CD4-positive, alpha-beta T cell treated with Interleukin-4 for 4 hours (primary cell): ENCODE measurements around the gene WFDC11.
"Not testable (repeated sequence)": the region's sequence is repeated elsewhere in the genome, so short reads cannot be mapped to it uniquely, and the experiment has no call there.

Experiments used
- DNase-seq: peaks from one replicate; pipeline ENCODE4 v3.0.0-alpha.2; 2020

Gene WFDC11

DNA sequence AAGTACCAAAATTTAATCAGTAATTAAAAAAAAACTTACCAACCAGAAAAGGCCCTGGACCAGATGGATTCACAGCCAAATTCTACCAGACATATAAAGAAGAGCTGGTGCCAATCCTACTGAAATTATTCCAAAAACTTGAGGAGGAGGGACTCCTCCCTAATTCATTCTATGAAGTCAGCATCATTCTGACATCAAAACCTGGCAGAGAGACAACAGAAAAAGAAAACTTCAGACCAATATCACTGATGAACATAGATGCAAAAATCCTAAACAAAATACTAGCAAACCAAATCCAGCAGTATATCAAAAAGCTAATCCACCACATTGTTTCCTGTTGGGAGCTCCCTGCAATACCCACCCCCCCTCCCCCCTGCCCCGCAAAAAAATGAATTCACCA lies at the start of gene WFDC11:
Gene WFDC11 (minus strand): TSS at position 101 of the 400 bp plus-strand sequence. CDS start 19,639 bp downstream, outside the sequence.
- no peak for DNase-seq

DNA sequence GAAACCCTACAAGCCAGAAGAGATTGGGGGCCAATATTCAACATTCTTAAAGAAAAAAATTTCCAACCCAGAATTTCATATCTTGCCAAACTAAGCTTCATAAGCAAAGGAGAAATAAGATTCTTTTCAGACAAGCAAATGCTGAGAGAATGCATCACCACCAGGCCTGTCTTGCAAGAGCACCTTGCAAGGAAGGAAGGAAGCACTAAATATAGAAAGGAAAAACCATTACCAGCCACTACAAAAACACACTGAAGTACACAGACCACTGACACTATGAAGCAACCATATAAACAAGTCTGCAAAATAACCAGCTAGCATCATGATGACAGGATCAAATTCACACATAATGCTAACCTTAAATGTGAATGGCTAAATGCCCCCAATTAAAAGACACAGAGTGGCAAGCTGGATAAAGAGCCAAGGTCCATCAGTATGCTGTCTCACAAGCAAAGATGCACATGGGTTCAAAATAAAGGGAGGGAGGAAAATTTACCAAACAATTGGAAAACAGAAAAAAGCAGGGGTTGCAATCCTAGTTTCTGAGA lies 46.2 kb upstream of the WFDC11 start:
- not testable (repeated sequence) for DNase-seq

DNA sequence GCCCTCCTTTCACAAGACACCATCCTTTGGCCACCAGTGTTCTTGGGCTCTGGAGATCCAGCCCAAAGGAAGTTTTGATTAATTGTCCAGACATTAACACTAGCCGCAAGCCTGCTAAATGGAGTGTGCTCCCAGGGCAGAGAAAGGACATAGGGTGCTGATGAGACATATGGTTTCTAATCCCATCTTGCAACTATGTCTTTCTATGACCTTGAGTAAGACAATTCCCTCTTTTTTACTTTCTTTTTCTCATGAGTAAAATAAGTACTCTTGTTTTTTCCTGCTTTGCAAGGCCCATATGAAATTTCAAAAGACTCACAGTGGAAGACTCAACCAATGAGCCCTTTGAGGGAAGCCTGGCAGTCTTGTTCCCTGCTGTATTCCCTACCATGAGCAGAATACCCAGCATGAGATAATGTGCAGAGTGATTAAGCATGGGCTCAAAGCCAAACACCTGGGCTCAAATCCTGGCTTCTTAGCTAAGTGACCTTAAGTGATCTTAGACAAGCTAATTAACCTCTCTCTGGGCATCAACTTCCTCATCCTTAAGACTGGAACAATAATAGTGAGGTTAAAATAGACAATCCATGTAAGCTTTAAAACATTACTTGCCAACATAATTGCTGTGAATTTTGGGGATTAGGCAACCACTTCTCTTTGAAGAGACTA lies 35.1 kb upstream of the WFDC11 start, which contains the start of gene WFDC10B:
Gene WFDC10B (minus strand): TSS at position 51 of the 669 bp plus-strand sequence. CDS start 19,027 bp downstream, outside the sequence.
- DNase-seq, result no peak

DNA sequence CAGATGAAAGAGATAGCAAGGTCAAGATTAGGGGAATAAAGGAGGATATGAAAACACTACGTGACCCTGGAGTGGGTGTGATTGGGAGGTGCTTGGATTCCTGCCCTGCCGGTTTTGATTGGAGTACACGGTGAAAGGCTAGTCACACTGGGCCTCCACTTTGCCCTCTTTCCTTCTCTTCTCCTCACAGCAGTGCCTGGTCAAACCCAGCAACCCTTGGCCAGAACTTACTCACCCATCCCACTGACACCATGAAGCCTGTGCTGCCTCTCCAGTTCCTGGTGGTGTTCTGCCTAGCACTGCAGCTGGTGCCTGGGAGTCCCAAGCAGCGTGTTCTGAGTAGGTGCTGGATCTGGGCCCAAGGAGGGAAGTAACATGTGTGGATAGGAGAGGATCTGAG lies 31.8 kb upstream of the WFDC11 start, which contains the start of gene WFDC13:
Gene WFDC13 (plus strand): TSS at position 166 of the 400 bp plus-strand sequence. CDS start 86 bp downstream, at position 252.
- DNase-seq, result no peak

DNA sequence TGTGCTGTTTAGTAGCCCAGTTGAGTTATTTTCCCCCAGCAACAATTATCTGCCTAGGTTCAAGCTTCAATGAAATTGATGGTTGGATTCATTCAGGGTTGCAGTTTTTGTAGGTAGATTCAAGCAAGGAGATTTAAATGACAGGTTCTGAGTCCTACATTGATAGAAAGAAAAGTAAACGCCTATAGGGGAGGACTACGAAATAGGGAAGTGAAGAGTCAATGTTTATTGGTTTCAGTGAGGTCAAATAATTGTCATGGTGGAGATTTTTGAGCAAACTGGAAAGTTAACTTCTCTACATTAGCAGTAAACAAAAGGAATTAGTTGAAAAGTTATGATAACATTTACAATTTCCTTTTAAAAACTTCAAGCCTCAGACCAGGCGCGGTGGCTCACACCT lies 31.1 kb upstream of the WFDC11 start:
- DNase-seq, result no peak

DNA sequence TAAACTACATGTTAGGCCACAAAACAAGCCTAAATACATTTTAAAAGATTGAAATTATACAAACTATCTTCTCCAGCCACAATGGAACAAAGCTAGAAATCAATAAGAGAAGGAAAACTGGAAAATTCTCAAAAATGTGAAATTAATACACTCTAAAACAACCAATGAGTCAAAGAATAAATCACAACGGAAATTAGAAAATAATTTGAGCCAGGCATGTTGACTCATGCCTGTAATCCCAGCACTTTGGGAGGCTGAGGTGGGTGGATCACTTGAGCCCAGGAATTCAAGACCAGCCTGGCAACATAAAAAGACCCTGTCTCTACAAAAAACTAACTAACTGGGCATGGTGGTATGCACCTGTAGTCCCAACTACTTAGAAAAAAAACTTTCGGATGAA lies 25.5 kb upstream of the WFDC11 start:
- no peak for DNase-seq

DNA sequence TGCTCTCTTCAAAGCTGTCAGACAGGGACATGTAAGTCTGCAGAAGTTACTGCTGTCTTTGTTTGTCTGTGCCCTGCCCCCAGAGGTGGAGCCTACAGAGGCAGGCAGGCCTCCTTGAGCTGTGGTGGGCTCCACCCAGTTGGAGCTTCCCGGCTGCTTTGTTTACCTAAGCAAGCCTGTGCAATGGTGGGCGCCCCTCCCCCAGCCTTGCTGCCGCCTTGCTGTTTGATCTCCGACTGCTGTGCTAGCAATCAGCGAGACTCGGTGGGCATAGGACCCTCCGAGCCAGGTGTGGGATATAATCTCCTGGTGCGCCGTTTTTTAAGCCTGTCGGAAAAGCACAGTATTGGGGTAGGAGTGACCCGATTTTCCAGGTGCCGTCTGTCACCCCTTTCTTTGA lies 23.3 kb upstream of the WFDC11 start:
- DNase-seq, result not testable (repeated sequence)

DNA sequence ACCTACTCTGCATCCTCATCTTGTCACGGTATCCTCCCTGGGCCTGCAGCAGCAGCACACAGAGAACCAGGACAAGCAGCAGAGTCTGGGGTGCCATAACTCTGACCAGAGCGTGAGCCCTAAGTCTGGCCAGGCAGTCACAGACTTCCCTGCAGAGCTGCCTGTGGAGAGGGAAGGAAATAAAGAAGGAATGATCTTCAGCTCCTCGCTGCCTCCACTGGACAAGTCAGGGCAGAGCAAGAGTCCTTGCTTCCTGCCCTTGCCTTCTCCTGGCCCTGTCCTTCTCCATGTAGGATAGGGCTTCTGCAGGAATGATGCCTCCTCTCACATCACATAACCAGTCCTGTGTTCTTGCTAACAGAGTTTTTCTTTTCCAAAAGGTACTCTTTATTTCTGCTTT lies 15.9 kb upstream of the WFDC11 start:
- DNase-seq, result no peak

DNA sequence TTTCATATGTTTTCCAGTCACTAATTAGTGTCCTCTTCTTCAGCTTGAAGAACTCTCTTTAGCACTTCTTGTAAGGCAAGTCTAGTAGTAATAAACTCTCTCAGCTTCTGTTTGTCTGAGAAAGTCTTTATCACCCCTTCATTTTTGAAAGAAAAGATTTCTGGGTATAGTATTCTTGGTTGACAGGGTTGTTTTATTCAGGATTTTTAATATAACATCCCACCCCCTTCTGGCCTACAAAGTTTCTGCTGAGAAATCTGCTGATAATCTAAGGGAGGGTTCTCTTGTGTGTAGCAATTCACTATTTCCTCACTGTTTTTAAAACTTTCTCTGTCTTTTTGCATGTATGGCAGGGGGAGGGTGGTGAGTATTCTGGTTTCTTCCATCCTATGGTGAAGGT lies 9.6 kb upstream of the WFDC11 start:
- no peak for DNase-seq

DNA sequence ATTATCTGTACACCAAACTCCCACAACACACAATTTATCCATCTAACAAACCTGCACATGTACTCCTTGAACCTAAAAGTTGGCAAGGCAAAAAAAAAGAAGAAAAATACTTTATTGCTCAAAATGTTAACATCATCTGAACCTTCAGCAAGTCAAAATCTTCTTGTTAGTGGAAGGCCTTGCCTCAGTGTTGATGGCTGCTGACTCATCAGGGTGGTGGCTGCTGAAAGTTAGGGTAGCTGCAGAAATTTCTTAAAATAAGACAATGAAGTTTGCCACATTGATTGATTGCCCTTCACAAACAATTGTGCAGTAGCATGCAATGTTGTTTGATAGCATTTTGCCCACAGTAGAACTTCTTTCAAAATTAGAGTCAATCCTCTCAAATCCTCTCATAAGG lies 2.7 kb upstream of the WFDC11 start:
- DNase-seq, result no peak

DNA sequence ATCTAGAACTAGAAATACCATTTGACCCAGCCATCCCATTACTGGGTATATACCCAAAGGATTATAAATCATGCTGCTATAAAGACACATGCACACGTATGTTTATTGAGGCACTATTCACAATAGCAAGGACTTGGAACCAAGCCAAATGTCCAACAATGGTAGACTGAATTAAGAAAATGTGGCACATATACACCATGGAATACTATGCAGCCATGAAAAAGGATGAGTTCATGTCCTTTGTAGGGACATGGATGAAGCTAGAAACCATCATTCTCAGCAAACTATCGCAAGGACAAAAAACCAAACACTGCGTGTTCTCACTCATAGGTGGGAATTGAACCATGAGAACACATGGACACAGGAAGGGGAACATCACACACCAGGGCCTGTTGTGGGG lies 13.0 kb downstream of the WFDC11 start:
- DNase-seq, result not testable (repeated sequence)

DNA sequence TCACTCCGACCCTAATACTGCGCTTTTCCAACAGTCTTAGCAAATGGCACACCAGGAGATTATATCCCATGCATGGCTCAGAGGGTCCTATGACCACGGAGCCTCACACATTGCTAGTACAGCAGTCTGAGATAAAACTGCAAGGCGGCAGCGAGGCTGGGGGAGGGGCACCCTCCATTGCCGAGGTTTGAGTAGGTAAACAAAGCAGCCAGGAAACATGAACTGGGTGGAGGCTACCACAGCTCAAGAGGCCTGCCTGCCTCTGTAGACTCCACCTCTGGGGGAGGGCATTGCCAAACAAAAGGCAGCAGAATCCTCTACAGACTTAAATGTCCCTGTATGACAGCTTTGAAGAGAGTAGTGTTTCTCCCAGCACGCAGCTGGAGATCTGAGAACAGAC lies 18.3 kb downstream of the WFDC11 start:
- DNase-seq, result not testable (repeated sequence)

DNA sequence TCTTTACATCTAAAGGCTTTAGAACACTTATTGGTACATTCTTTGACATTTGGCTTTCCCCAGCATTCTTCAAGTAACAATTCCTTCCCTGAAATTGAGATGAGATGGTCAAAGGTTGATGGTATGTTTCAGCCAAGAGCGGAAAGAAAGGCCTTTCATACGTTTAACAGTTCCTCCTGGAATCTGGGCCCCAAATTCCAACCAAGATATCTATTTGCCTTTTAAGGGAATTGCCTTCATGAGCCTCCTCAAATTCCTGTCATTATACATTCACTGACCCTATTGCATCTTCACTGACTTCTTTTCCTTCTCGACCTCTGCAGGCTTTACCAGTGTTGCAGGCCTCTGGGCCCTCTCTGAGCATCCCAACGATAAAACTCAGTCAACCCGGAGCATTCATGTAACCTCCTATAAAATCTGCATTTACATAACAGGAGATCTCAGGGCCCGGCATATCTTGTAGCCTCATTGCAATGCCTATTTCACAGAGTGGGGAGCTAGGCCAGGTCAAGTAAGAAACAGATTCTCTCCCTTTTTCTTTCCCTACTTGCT lies 20.7 kb downstream of the WFDC11 start:
- no peak for DNase-seq

DNA sequence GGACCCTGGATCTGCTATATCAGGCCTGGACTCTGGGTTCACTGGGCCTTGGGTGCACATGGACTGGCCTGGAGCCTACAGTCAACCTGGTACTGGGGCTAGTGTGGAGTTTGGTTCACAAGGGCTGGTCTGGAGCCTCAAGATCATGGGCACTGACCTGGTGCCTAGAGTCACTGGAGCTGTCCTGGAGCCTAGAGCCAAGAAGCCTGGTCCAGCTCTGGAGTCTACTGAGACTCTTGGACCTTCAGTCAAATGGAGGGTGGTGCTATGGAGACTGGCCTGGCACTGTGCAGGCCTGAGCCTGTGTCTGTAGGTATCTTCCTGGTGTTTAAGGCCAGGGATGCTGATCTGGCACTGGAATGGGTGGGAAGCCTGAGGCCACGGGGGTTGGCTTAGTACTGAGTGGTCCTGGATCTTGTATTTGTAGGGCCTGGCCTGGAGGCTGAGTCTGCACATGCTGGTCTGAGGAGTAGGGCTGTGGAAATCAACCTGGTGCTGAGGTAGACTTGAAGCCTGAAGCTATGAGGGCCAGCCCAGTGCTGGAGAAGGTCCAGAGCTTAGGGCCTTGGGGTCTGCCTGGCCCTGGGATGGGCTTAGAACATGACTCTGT lies 22.5 kb downstream of the WFDC11 start:
- DNase-seq, result no peak

DNA sequence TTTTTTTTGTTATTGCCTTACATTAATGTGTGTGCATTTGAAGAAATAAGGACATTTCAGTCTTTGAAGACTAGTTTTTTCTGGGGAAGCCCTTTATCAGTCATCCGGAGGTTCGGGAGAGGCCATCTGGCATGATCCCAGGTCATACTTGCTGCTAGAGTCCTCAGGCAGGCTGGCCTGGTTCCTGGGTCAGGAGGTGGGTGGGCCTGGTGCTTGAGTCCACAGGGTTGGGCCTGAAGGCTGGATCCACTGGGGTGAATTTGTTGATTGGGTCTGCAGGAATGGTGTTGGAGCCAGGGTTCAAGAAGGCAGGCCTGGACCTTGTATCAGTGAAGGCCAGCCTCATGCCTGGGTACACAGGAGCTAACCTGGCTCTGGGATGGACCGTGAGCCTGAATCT lies 23.2 kb downstream of the WFDC11 start:
- DNase-seq, result no peak

DNA sequence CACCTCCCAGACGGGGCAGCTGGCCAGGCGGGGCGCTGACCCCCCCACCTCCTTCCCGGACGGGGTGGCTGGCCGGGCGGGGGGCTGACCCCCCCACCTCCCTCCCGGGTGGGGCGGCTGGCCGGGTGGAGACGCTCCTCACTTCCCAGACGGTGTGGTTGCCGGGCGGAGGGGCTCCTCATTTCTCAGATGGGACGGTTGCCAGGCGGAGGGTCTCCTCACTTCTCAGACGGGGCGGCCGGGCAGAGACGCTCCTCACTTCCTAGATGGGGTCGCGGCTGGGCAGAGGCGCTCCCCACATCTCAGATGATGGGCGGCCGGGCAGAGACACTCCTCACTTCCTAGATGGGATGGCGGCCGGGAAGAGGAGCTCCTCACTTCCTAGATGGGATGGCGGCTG lies 24.2 kb downstream of the WFDC11 start:
- DNase-seq, result not testable (repeated sequence)

DNA sequence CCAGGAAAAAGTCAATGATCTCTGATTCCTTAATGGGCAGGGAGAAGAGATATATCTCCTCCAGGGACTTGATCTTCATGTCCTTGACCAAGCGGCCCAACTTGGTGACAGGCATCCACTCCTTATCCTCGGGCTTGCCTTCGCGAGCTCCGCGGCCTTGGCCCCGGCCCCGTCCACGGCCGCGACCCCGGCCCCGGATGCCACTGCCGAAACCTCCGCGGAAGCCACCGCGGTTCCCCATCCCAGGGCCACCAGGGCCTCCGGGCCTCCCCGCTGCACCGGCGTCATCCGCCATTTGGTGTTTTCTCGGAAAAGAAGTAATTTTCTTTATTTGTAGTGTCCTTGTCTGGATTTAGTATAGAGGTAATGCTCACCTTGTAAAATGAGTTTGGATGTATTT lies 29.0 kb downstream of the WFDC11 start:
- not testable (repeated sequence) for DNase-seq

DNA sequence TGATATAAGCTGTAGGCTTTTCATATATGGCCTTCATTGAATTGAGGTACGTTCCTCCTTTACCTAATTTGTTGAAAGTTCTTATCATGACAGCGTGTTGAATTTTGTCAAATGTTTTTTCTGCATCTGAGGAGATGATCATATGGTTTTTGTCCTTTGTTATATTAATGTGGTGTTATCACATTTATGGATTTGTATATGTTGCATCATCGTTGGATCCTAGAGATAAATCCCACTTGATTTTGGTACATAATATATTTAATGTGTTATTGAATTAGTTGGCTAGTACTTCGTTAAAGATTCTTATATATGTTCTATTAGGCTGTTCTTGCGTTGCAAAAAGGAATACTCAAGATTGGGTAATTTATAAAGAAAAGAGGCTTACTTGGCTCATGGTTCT lies 30.4 kb downstream of the WFDC11 start:
- DNase-seq, result no peak

DNA sequence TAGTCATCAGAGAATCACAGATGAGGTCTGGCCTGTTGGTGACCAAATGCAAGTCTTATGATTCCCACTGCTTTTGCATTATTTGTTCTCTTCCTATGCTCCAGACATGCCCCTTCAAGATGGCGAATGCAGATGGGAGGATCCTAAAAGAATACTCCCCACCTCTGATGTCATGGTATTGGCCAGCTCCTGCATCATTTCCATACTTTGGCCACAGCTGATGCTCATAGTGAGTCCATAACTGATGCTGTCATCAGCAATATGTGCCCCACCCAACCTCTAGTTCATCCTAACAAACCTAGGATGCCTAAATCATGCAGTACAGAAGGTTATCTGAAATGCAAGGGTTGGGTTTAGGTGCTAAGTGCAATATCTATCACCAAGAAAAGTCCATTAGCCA lies 33.5 kb downstream of the WFDC11 start:
- DNase-seq, result no peak

DNA sequence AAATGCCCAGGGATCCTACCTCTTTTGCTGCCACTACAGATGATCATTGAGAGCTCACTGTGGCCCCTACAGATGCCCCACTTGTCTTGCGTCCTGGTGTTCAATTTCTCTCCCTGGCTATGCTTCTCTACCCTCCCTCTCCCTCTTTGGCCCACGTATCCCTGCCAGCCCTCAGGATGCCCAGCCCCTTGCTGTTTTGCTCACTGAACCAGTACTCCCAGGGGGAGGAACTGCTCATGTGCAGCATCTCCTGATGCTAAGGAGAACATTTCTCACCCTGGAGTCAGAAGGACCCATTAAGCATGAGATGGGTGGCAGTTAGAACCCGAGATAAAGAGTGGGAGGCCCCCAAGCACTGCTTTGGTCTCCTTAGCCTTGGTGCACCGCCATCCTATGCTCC lies 38.9 kb downstream of the WFDC11 start, which contains the start of gene WFDC9:
Gene WFDC9 (minus strand): TSS at position 101 of the 400 bp plus-strand sequence. CDS start 21,103 bp downstream, outside the sequence.
- no peak for DNase-seq

DNA sequence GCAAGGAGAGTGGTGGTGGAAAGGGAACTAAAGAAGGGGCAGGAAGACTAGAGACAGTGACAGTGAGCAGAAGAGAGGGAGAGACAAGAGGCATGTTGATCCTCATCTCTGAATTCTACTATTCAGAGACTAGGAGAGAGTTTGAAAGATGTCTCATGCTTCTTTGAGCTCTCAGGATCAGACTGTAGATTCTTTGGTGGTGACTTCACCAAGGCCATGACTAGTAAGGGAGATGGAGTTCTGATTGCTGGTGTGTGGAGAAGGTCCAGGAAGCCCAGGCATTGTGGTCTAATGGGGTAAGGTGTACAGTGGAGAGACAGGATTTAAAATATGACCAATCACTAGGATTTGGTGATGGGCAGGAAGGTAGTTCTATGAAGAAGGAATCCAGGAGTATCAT lies 39.7 kb downstream of the WFDC11 start:
- DNase-seq, result no peak

DNA sequence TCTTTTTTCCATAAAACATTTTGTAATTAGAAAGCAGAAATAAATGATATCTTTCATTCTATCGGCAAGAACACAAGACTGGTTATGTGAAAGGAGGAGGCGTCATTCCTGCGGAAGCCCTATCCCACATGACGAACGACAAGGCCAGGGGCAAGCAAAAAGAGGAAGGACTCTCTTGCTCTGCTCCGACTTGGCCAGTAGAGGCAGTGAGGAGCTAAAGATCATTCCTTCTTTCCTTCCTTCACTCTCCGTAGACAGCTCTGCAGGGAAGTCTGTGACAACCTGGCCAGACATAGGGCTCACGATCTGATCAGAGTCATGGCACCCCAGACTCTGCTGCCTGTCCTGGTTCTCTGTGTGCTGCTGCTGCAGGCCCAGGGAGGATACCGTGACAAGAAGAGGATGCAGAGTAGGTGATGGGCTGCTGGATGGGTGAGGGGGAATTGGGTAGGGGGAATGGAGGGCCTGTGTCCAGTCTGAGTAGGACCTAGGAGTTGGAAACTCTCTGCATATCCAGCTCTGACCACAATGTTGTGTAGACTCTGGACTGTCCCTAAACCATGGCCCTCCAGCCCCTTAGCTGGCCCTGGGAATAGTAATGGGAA lies 40.4 kb downstream of the WFDC11 start, which contains the start of gene WFDC10A:
Gene WFDC10A (plus strand): TSS at position 244 of the 605 bp plus-strand sequence. CDS start 75 bp downstream, at position 319.
- DNase-seq, result peak; percentile 30

DNA sequence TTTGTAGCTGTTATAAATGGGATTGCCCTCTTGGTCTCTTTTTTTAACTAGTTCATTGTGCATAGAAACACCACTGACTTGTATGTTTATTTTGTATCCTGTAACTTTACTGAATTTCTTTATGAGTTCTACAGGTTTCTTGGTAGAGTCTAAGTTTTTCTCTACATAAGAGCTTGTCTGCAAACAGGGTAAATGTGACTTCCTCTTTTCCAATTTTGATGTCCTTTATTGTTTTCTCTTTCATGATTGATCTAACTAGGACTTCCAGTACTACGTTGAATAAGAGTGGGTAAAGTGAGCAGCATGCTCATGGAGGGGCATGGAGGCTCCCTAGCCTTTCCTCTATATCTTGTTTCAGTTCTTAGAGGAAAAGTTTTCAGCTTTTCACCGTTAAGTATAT lies 43.5 kb downstream of the WFDC11 start:
- no peak for DNase-seq
